Liver (tissue), 3 donors: ENCODE data around the gene GPR173.

Source experiments
- RAD21 ChIP-seq, 2 donors: IDR thresholded peaks; 2 replicates each; pipeline ENCODE4 v1.6.1; 2016; ENCODE audit warnings: antibody characterized with exemption in 2 of 2, mild to moderate bottlenecking in 2 of 2
- REST ChIP-seq: IDR thresholded peaks from 2 replicates; pipeline ENCODE4 v1.6.1; 2016; ENCODE audit warnings: antibody characterized with exemption, mild to moderate bottlenecking
- TF ChIP-seq, protein P1 (sequence below): fragments of 150-350 bp; IDR thresholded peaks from 2 replicates; pipeline ENCODE4 v1.5.1; 2017; ENCODE audit warnings: improper control_type of control experiment, low read depth, low read length; ENCODE audit not compliant: missing input control
- donor health status: healthy.
- donor health status: healthy.

GRCh38 chrX:53004038-53004437 lies 44.6 kb upstream of the GPR173 start:
- TF ChIP-seq, protein P1, sequence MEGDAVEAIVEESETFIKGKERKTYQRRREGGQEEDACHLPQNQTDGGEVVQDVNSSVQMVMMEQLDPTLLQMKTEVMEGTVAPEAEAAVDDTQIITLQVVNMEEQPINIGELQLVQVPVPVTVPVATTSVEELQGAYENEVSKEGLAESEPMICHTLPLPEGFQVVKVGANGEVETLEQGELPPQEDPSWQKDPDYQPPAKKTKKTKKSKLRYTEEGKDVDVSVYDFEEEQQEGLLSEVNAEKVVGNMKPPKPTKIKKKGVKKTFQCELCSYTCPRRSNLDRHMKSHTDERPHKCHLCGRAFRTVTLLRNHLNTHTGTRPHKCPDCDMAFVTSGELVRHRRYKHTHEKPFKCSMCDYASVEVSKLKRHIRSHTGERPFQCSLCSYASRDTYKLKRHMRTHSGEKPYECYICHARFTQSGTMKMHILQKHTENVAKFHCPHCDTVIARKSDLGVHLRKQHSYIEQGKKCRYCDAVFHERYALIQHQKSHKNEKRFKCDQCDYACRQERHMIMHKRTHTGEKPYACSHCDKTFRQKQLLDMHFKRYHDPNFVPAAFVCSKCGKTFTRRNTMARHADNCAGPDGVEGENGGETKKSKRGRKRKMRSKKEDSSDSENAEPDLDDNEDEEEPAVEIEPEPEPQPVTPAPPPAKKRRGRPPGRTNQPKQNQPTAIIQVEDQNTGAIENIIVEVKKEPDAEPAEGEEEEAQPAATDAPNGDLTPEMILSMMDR = no peak
- TF ChIP-seq RAD21 (IDR thresholded peaks at IDR 0.05) (no peak), REST (no peak)
